Heart left ventricle (tissue), 16 donors: ENCODE results near the gene EHMT1. TPM values are rescaled to one million over a fixed set of nuclear protein-coding genes. Genes with fewer than 3 reads are reported as not detected.

Source experiments
- ATAC-seq, 4 donors: fragments of 200-7000 bp; cut with Tn5 transposase; one replicate each; pipeline ENCODE4 v1.9.1; 2020 to 2022; ENCODE audit warnings: moderate library complexity in 4 of 4, mild to moderate bottlenecking in 3 of 4, moderate number of reproducible peaks in 1 of 4
- DNase-seq, 5 donors: peaks; one replicate each; pipeline ENCODE4 v3.0.0-alpha.2; 2020
- H3K27ac ChIP-seq, 12 donors: fragments of 200-600 bp; sonication (generic) in 4 of 12; one replicate each; pipeline versions ENCODE4 v1.5.0 to v1.8.0; 2016 to 2022; ENCODE audit warnings: mild to moderate bottlenecking in 2 of 12
- H3K27me3 ChIP-seq, 9 donors: fragments of 200-600 bp; sonication (generic) in 2 of 9; one replicate each; pipeline versions ENCODE4 v1.5.1 to v1.8.0; 2016 to 2022; ENCODE audit warnings: mild to moderate bottlenecking in 3 of 9
- H3K36me3 ChIP-seq, 9 donors: fragments of 200-600 bp; sonication (generic) in 2 of 9; one replicate each; pipeline versions ENCODE4 v1.5.0 to v1.8.0; 2018 to 2022; ENCODE audit warnings: mild to moderate bottlenecking in 2 of 9
- H3K4me1 ChIP-seq, 12 donors: fragments of 200-600 bp; sonication (generic) in 4 of 12; one replicate each; pipeline versions ENCODE4 v1.5.0 to v1.8.0; 2016 to 2022; ENCODE audit warnings: mild to moderate bottlenecking in 3 of 12
- H3K4me3 ChIP-seq, 12 donors: fragments of 200-600 bp; sonication (generic) in 4 of 12; one replicate each; pipeline versions ENCODE4 v1.5.0 to v1.8.0; 2017 to 2022; ENCODE audit warnings: mild to moderate bottlenecking in 9 of 12, moderate library complexity in 4 of 12
- H3K9me3 ChIP-seq, 12 donors: fragments of 200-600 bp; sonication (generic) in 4 of 12; one replicate each; pipeline versions ENCODE4 v1.5.0 to v1.8.0; 2016 to 2022; ENCODE audit warnings: mild to moderate bottlenecking in 1 of 12
- POLR2A ChIP-seq, 2 donors: fragments of 450-650 bp; IDR thresholded peaks; one replicate each; pipeline ENCODE4 v1.6.1; 2017; ENCODE audit warnings: antibody characterized with exemption in 2 of 2, mild to moderate bottlenecking in 2 of 2, moderate library complexity in 2 of 2
- WGBS, 4 donors: extraction: QIAGEN DNeasy Blood & Tissue Kit in 2 of 4; methylation state at CpG; one replicate each; pipeline versions ENCODE4 v1.1.5 to v1.1.7; 2013 to 2018; 5-methylcytosine and 5-hydroxymethylcytosine counted together
- intact Hi-C, 10 donors: fragments of 100-400 bp; cut with DNase I; formaldehyde crosslinking; loops; one replicate each; pipeline versions ENCODE4 v1.11.1 to v1.14.2; 2022
- polyA plus RNA-seq, 2 donors: library from polyadenylated mRNA; stranded (reverse); fragments of 200-250 nt; gene quantifications; one replicate each; pipeline ENCODE4 v1.2.3, GENCODE V29; 2013
- total RNA-seq, 9 donors: library from RNA; depleted of rRNA in 2 of 9; stranded (reverse); fragments of >200 nt in 2 of 9; fragmentation: NEBNext Ultra II Directional in 3 of 9; extraction: Animal tissue kit (Norgen Biotek cat#: 25700) in 3 of 9; gene quantifications; one replicate each; pipeline versions ENCODE4 v1.1.0 to v1.2.4, GENCODE V29; 2016 to 2023
- TF ChIP-seq, protein P1 (sequence below), 12 donors: fragments of 200-600 bp; sonication (generic) in 4 of 12; IDR thresholded peaks; one replicate each; pipeline versions ENCODE4 v1.5.0 to v1.8.0; 2018 to 2022; ENCODE audit warnings: antibody characterized with exemption in 12 of 12, mild to moderate bottlenecking in 5 of 12
- donor health status: ischemic (EF 13 %, LVEDD 7.1; RV severe dilation, severe dysfunction).
- donor health status: healthy with polysubstance abuse.
- donor health status: DM: no; HTN: yes; CAD: no.
- donor health status: DM: no; HTN: no; CAD: no.
- donor health status: ischemic (EF 25% LVEDD 6.9; RV normal size, moderate dysfunction).
- donor health status: ischemic (EF 25% LVEDD 5.7; RV mildly dilated, moderate dysfunction).
- donor health status: healthy.
- donor health status: DM: yes; HTN: yes; CAD: no.
- donor health status: ischemic (EF 35%, LVEDD 5.7; RV mildly dilated, moderate dysfunction).
- donor health status: nonischemic (EF 11% LVEDD 7.7; RV severe dilation, severe dysfunction).
- donor health status: DM: yes; HTN: yes; CAD: no.
- donor health status: PGD.
- donor health status: ischemic (EF 29% LVEDD 5.4; RV normal size, mild dysfunction).
- donor health status: nonischemic (EF 23%, LVEDD 6.1; RV moderate dilation, normal function).

Gene EHMT1
- total and polyA plus RNA-seq, 11 donors, result 24.5 to 55.9 (median 28.9) TPM

DNA sequence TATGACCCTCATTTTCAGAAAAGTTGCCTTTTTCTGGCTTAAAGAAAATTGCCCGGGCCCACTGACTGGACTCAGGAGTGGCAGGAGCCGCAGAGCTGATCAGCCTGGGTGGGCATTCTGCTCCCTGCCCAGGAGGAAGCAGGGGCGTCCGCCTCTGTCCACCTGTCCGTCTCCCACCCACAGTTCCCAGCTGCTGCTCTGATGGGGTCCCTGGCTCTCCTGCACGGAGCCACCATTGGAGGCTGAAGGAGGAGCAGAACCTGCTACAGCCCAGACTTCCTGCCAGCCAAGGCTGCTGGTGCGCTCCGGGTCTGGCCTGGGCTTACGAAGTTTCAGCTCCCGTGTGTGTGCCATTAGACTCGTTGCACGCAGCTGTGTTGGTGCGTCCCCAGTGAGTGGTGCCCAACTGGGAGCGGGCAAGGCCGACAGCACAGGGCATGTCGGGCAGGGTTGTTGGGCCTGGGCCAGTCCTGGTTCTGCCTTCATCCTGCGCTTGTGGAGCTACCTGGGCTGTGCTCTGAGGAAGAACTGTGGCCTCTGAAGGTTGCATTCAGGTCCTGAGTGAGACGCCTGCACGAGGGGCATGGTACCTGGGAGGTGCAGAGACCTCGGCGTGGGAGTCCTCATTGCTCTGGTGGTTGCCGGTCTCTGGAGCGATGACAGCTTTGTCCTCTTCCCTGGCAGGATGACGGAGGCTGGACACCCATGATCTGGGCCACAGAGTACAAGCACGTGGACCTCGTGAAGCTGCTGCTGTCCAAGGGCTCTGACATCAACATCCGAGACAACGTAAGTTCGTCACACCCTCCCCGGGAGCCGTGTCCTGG, 181.6 kb downstream of the EHMT1 start:
- Histone ChIP-seq H3K36me3 (peaks cover 0 to 90% (median 80%) of the 10 kb centered on the region in 9 donors), H3K4me3 (no peak overlapping the region), H3K27ac (no peak overlapping the region), H3K4me1 (no peaks in the 10 kb centered on the region), H3K9me3 (no peaks in the 10 kb centered on the region), H3K27me3 (no peaks in the 10 kb centered on the region)
- DNase-seq, result no peak
- WGBS, 4 donors, result 83 to 93% (median 91%) methylated on average over 16 to 31 of the region's 31 CpGs
- intact Hi-C loops, result no loop called here
- ATAC-seq, result no peak
- TF ChIP-seq, protein P1, sequence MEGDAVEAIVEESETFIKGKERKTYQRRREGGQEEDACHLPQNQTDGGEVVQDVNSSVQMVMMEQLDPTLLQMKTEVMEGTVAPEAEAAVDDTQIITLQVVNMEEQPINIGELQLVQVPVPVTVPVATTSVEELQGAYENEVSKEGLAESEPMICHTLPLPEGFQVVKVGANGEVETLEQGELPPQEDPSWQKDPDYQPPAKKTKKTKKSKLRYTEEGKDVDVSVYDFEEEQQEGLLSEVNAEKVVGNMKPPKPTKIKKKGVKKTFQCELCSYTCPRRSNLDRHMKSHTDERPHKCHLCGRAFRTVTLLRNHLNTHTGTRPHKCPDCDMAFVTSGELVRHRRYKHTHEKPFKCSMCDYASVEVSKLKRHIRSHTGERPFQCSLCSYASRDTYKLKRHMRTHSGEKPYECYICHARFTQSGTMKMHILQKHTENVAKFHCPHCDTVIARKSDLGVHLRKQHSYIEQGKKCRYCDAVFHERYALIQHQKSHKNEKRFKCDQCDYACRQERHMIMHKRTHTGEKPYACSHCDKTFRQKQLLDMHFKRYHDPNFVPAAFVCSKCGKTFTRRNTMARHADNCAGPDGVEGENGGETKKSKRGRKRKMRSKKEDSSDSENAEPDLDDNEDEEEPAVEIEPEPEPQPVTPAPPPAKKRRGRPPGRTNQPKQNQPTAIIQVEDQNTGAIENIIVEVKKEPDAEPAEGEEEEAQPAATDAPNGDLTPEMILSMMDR (IDR thresholded peaks at IDR 0.05), result no peak
- TF ChIP-seq POLR2A (IDR thresholded peaks at IDR 0.05), result no peak

DNA sequence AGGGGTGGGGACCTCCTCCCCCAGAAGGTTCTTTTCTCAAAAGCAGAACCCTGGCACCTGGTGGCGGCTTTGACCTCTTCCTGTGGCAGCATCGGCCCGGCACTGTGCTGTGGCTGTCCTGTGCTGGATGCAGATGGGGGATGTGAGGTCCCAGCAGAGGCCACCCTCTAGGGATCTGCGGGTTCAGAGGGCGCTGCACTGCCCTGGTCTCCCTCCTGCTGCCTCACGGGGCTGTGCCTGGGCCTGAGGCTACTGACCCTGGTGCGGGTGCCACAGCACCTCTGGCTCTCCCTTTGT, 182.2 kb downstream of the EHMT1 start:
- intact Hi-C loops, result no loop called here
- Histone ChIP-seq H3K36me3 (peaks cover 0 to 84% (median 74%) of the 10 kb centered on the region in 9 donors), H3K4me3 (no peak overlapping the region), H3K4me1 (no peaks in the 10 kb centered on the region), H3K27me3 (no peaks in the 10 kb centered on the region), H3K27ac (no peak overlapping the region), H3K9me3 (no peaks in the 10 kb centered on the region)
- no peak for TF ChIP-seq POLR2A (IDR thresholded peaks at IDR 0.05)
- TF ChIP-seq, protein P1 (IDR thresholded peaks at IDR 0.05), result no peak
- 93 to 100% (median 95%) methylated on average over 4 to 7 of the region's 7 CpGs for WGBS, 4 donors
- DNase-seq, result no peak
- no peak for ATAC-seq

DNA sequence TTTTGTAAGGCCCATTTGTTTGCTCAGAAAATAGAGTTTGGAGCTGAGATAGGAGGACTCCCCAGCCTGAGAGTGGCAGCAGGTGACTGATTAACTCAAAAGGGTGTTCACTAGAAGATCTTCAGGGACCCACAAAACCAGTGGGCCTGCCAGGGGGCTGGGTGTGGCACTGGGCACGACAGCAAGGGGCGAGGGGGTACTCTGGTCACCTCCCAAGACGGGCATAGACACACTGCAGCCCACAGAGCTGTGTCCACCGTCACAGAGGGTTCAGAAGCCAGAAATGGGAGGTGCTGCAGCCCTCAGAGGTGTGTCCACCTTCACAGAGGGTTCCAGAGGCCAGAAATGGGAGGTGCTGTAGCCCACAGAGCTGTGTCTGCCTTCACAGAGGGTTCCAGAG, 183.2 kb downstream of the EHMT1 start:
- no peaks in the 10 kb centered on the region for H3K4me1 ChIP-seq
- H3K27me3 ChIP-seq, result no peaks in the 10 kb centered on the region
- ATAC-seq (no peak), DNase-seq (no peak)
- peaks cover 0 to 79% (median 68%) of the 10 kb centered on the region in 9 donors for H3K36me3 ChIP-seq
- TF ChIP-seq, protein P1 (IDR thresholded peaks at IDR 0.05), result no peak
- no peak for TF ChIP-seq POLR2A (IDR thresholded peaks at IDR 0.05)
- H3K4me3 ChIP-seq, result no peak overlapping the region
- intact Hi-C loops, result no loop called here
- H3K9me3 ChIP-seq, result no peaks in the 10 kb centered on the region
- 84 to 97% (median 94%) methylated on average over 4 of the region's 4 CpGs for WGBS, 4 donors
- H3K27ac ChIP-seq, result no peak overlapping the region

DNA sequence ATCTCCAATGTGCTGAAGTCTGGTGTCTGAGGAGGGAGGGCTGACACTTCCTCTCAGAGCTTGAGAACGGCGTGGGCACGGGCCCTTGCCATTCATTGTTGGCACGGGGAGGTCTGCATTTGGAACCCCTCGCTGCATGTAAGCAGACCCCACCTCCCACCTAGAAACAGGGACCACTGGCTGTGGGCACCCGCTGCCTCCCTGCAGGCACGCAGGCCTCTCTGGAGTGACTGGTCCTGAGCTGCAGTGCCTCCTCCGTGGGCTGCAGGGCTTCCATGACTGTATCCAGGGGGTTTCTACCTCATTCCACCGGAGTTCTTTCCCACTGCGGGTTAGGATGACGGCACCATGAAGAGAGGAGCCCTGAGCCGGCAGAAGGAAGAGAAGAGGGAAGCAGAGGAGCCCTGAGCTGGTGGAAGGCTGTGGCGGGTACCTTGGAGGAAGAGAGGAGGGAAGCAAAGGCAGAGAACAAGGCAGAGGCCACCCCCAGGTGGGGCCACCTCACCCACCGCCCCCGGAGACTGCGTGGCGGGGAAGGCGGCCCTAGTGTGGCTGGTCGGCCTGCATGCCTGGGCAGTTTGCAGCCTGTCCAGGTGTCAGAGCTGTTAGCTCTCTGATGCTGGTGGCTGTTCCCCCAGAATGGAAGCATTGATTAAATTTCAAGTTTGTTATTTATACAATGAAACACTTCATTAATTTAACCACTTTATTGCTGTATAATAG, 183.9 kb downstream of the EHMT1 start:
- H3K36me3 ChIP-seq, result peaks cover 0 to 74% (median 62%) of the 10 kb centered on the region in 9 donors

More for the DNA sequence above, 183.9 kb downstream of the EHMT1 start:
- Histone ChIP-seq H3K9me3 (no peaks in the 10 kb centered on the region), H3K4me1 (no peaks in the 10 kb centered on the region), H3K27ac (no peak overlapping the region), H3K4me3 (no peak overlapping the region), H3K27me3 (no peaks in the 10 kb centered on the region)
- WGBS, 4 donors, result 93 to 96% (median 95%) methylated on average over 17 to 19 of the region's 19 CpGs
- ATAC-seq (no peak), DNase-seq (no peak)
- TF ChIP-seq POLR2A (IDR thresholded peaks at IDR 0.05), result no peak
- TF ChIP-seq, protein P1 (IDR thresholded peaks at IDR 0.05), result no peak
- intact Hi-C loops, result no loop called here
